DND-41 (cell line): Measurements from ENCODE around the gene STX17.

Experiments
- EZH2 ChIP-seq: IDR thresholded peaks from 3 replicates; pipeline ENCODE4 v1.6.1; 2012; ENCODE audit warnings: borderline replicate concordance, low read depth, mild to moderate bottlenecking, moderate library complexity, low read length, inconsistent platforms; ENCODE audit not compliant: severe bottlenecking
- TF ChIP-seq, protein P1 (sequence below): IDR thresholded peaks from 2 replicates; pipeline ENCODE4 v1.5.1; 2012; ENCODE audit warnings: borderline replicate concordance, low read length, moderate library complexity, mild to moderate bottlenecking; ENCODE audit not compliant: poor library complexity, severe bottlenecking; ENCODE audit errors: extremely low read depth

DNA sequence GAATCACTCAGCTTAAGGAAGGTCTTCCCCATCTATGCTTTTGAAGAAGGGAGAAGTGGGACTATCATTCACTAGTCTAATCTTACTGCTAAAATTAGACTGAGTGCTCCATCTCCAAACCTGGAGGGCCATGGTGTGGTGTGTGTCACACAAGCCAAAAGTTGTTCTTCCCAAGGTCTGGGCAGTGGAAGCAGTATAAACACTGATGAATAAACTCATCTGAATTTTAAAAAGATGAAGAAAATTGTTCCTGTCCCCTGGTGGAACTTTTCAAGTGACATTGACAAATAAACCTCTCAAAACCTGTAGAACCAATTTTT, 16.2 kb downstream of the STX17 start:
- TF ChIP-seq, protein P1, sequence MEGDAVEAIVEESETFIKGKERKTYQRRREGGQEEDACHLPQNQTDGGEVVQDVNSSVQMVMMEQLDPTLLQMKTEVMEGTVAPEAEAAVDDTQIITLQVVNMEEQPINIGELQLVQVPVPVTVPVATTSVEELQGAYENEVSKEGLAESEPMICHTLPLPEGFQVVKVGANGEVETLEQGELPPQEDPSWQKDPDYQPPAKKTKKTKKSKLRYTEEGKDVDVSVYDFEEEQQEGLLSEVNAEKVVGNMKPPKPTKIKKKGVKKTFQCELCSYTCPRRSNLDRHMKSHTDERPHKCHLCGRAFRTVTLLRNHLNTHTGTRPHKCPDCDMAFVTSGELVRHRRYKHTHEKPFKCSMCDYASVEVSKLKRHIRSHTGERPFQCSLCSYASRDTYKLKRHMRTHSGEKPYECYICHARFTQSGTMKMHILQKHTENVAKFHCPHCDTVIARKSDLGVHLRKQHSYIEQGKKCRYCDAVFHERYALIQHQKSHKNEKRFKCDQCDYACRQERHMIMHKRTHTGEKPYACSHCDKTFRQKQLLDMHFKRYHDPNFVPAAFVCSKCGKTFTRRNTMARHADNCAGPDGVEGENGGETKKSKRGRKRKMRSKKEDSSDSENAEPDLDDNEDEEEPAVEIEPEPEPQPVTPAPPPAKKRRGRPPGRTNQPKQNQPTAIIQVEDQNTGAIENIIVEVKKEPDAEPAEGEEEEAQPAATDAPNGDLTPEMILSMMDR: no peak
- TF ChIP-seq EZH2: no peak
